ENCODE data around the gene PFDN4.

PFDN4 gene

GRCh38 chr20:54200487-54201267 is 7.2 kb upstream of the PFDN4 start:
- DNase-seq (ENCODE audit: extremely low read depth in 1 of 2, low read depth in 1 of 2) = no peak

DNA sequence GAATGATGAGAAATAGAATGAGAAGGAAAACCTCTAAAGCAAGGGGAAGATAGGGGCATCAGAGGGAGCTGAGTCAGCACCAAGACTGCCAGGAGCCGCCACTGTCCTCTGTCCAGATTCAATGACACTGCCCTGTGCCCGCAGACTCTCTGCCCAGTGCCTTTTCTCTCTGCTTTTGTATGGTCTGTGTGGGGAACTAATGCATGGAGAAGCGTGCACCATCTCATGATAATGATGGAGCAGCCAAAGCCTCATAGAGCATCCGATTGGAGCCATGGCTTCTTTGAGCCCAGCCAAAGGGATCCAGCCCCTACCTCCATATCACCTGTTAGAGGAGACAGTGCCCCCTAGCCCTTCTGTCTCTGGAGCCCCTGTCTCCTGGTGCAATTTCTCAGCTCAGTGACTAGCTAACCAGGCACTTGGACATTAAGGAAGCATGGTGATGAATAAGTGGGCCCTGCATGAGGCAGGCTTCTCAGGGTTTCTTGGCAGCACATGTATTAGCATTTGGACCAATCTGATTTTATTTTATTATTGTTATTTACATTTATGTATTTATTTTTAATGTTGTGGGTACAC is 6.5 kb upstream of the PFDN4 start:
- DNase-seq (ENCODE audit: extremely low read depth in 1 of 2, low read depth in 1 of 2) = no peak

- no peak for DNase-seq (ENCODE audit: extremely low read depth in 1 of 2, low read depth in 1 of 2)
These were observed 4.6 kb upstream of the PFDN4 start for GRCh38 chr20:54203281-54203680.

- no peak for DNase-seq (ENCODE audit: extremely low read depth in 1 of 2, low read depth in 1 of 2)
These were observed 3.8 kb upstream of the PFDN4 start for GRCh38 chr20:54204063-54204462.

DNA sequence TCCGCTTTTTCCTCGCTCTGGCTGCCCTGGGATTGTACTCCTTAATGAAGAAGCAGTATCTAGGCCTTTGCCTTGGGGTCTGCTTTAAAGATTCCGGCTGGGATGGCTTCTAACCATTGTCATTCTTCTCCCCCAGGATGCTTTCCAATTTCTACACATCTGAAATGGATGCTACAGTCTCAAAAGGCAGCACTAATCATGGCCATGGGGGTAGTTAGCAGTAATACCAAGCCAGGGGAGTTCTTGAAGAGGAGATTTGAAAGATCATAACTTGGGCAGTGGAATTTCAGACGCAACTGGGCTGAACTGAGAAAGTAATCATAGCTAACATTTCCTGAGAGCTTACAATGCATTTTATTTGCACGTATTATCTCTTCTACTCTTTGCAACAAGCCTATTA is 3.4 kb upstream of the PFDN4 start:
- DNase-seq (ENCODE audit: extremely low read depth in 1 of 2, low read depth in 1 of 2) = no peak

- DNase-seq (ENCODE audit: extremely low read depth in 1 of 2, low read depth in 1 of 2) = no peak
These were observed 2.4 kb upstream of the PFDN4 start for GRCh38 chr20:54205450-54205849.

DNA sequence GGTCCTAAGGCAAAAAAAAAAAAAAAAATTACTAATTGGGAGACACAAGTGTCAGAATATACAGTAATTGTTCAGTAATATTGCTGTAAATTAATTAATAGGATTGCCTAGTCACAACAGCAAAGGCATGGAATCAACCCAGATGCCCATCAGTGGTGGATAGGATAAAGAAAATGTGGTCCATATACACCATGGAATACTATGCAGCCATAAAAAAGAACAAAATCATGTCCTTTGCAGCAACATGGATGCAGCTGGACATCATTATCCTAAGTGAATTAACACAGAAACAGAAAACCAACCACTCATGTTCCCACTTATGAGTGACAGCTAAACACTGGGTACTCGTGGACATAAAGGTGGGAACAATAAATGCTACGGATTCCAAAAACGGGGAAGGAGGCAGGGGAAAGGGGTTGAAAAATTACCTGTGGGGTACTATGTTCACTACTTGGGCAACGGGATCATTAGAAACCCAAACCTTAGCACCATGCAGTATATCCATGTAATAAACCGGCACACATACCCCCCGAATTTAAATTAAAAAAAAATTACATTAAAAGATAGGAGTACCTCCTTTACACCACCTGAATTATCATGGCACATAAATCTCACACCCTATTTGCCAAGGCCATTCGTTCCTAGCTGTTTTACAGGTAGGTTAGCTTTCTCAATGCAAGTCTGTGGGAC is 689 bp upstream of the PFDN4 start:
- DNase-seq (ENCODE audit: extremely low read depth in 1 of 2, low read depth in 1 of 2) = no peak

DNA sequence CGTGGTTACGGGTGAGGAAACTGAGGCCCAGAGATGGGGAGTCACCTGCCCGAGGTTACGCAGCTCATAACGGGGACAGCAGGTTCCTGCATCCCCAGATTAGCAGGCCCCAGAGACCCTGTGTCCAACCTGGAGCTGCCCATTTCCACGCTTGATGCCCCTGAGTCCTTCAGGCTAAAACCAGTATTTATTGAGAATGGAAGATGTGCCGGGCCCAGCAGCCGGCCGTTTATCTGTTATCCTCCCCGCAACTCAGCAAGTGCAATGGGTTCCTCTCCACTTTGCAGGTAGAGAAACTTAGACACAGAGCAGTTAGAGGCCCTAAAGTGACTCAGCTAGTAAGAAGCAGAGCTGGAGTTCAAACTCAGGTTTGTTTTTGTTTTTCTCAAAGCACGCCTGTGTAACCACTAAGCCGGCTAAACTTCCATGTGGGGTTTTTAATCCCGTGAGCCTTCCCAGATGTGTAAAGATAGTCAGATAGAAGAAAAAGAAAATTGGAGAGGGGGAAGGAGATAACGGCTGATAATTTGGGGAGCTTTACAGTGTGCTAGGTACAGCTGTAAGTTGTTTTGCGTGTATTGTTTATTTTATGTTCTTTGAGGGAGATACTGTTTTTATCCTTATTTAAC is 775 bp downstream of the PFDN4 start:
- DNase-seq (ENCODE audit: extremely low read depth in 1 of 2, low read depth in 1 of 2) = no peak

GRCh38 chr20:54209216-54209813 is 1.4 kb downstream of the PFDN4 start:
- DNase-seq (ENCODE audit: extremely low read depth in 1 of 2, low read depth in 1 of 2) = no peak

- DNase-seq (ENCODE audit: extremely low read depth in 1 of 2, low read depth in 1 of 2) = no peak
These were observed 4.3 kb downstream of the PFDN4 start for GRCh38 chr20:54212226-54212625.

GRCh38 chr20:54212871-54213270 is 5.0 kb downstream of the PFDN4 start:
- no peak for DNase-seq (ENCODE audit: extremely low read depth in 1 of 2, low read depth in 1 of 2)

DNA sequence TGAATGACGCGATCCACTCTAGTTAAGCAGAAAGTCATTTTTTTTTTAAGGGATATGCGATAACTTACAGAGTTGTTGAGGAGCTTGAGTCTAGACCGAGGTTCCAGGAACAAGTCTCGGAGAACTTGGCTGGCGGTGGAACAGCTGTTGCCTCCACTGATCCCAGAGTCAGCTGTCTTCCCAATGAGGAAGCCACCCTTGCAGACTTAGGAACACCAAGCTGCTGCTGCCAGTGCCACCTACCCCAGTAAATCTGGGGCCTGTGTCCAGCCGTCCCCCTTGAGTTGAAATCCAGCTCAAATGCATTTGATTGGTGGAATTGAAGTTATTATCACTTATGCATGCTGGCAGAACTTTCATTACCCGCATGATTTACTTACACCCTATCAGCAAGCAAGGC is 6.7 kb downstream of the PFDN4 start:
- no peak for DNase-seq (ENCODE audit: extremely low read depth in 1 of 2, low read depth in 1 of 2)

- no peak for DNase-seq (ENCODE audit: extremely low read depth in 1 of 2, low read depth in 1 of 2)
These were observed 7.4 kb downstream of the PFDN4 start for GRCh38 chr20:54215157-54215789.

GRCh38 chr20:54217762-54218161 is 9.9 kb downstream of the PFDN4 start:
- DNase-seq (ENCODE audit: extremely low read depth in 1 of 2, low read depth in 1 of 2) = no peak

DNA sequence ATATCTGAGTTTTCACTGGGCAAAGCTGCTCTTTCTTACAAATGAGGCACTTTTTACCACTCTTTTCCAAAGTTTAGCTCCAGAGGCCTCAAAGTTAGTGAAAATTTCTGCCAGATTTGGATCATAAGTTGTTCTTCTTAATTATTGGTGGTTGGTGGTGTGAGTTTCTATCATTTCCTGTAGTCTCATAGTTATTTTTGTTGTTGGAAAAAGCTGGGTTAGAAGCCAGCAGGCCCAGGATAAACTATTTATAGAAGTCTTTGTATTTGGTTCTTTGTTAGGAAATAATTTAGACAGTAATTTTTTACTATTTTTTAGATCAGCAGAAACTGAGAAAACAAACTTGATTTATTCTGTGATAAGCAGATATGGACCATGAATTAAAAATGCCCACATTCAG is 10.6 kb downstream of the PFDN4 start:
- no peak for DNase-seq (ENCODE audit: extremely low read depth in 1 of 2, low read depth in 1 of 2)

- DNase-seq (ENCODE audit: extremely low read depth in 1 of 2, low read depth in 1 of 2) = no peak
These were observed 12.0 kb downstream of the PFDN4 start for GRCh38 chr20:54219751-54220426.

- DNase-seq (ENCODE audit: extremely low read depth in 1 of 2, low read depth in 1 of 2) = no peak
These were observed 12.8 kb downstream of the PFDN4 start for GRCh38 chr20:54220722-54221121.

DNA sequence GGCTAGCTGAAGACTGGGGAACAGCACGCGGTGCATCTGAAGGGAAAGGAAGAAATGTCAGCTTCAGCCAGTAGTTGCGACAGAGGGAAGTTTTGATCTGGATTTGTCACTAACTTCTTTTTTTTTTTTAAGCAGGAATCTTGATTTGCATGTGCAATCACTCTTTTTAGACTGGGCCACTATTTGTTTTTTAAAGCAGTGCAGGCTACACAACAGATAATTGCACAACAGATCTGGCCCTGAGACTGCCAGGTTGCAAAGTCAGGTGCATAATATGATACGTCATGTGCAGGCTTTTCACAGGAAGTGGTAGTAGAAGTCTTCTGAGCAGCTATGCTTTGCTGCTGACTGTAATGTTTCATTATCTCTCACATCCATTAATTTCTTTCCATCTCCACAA is 13.5 kb downstream of the PFDN4 start:
- no peak for DNase-seq (ENCODE audit: extremely low read depth in 1 of 2, low read depth in 1 of 2)

GRCh38 chr20:54221996-54222890 is 14.4 kb downstream of the PFDN4 start:
- no peak for DNase-seq (ENCODE audit: extremely low read depth in 1 of 2, low read depth in 1 of 2)
